ENCODE measurements around the gene SPACDR.

Gene SPACDR

GRCh38 chr7:100433592-100434296 lies 30.3 kb downstream of the SPACDR start:
- no peak for DNase-seq

DNA sequence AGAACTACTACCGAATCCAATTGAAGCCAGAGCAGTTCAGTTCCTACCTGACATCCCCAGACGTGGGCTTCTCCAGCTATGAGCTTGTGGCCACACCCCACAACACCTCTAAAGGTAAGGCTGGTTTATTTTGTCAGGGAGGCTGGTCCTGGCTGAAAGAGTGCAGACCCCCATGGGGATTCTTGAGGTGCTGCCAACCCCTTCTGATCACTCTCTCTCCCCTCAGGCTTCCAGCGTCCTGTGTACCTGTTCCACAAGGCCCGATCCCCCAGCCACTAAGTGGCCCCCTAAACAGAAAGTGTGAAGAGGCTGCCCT lies 30.8 kb downstream of the SPACDR start:
- no peak for DNase-seq

- DNase-seq: no peak
These were observed 31.3 kb downstream of the SPACDR start for GRCh38 chr7:100432621-100433275.

DNA sequence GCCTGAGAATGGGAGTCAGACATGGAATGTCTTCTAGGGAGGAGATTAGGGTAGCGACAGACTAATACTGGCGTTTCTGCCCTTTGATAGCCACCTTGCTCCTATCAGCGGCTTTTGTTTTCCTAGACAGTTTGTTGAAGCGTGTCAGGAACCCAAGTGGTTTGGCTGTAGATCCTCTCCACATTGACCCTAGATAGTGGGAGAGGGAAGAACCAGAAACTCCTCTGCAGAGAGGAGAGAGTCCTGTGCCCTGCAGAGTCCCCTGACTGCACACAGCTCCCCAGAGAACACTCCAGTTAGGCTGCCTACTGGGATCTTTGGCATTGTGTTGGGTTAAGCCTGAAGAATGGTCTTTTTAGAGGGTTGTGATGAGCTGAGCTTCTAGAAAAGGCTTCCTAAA lies 32.0 kb downstream of the SPACDR start:
- no peak for DNase-seq

DNA sequence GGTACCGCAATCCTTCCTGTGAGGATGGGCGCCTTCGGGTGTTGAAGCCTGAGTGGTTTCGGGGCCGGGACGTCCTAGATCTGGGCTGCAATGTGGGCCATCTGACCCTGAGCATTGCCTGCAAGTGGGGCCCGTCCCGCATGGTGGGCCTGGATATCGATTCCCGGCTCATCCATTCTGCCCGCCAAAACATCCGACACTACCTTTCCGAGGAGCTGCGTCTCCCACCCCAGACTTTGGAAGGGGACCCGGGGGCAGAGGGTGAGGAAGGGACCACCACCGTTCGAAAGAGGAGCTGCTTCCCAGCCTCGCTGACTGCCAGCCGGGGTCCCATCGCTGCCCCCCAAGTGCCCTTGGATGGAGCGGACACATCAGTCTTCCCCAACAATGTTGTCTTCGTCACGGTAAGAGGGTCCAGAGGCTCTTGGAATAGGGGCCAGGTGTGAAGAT lies 32.7 kb downstream of the SPACDR start:
- DNase-seq: no peak

GRCh38 chr7:100430493-100431285 lies 33.4 kb downstream of the SPACDR start:
- DNase-seq: no peak

DNA sequence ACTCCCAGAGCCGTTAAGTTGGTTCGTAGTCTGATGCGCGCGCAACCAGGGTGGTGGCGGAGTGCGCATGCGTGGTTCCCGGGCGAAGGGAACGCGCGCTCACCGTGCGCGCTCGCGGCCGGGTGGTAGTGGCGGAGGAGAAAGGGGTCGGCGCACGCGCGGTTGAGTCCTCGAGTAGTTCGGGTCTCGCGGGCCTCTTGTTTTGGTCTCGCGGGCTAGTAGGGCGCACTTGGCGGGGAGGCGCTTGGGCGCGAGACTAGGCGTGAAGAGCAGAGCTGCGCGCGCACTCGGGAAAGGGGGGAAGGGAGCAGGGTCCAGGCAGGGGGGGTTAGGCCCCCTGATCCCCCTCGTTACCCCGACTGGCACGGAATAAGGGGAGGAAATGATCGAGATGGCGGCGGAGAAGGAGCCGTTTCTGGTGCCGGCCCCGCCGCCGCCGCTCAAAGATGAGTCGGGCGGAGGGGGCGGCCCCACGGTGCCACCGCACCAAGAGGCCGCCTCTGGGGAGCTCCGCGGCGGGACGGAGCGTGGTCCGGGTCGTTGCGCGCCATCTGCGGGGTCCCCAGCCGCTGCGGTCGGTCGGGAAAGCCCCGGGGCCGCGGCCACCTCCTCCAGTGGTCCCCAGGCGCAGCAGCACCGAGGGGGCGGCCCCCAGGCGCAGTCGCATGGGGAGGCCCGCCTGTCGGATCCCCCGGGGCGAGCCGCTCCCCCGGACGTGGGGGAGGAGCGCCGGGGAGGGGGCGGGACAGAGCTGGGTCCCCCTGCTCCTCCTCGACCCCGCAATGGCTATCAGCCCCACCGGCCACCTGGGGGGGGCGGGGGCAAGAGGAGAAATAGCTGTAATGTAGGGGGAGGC lies 34.2 kb downstream of the SPACDR start, which contains the start of gene MEPCE:
MEPCE (plus strand) TSS at position 195 of the 856 bp plus-strand sequence; CDS start at position 383, 188 bp downstream.
- DNase-seq: peak; percentile 95

GRCh38 chr7:100428967-100429636 lies 35.0 kb downstream of the SPACDR start:
- DNase-seq: peak; percentile 100

DNA sequence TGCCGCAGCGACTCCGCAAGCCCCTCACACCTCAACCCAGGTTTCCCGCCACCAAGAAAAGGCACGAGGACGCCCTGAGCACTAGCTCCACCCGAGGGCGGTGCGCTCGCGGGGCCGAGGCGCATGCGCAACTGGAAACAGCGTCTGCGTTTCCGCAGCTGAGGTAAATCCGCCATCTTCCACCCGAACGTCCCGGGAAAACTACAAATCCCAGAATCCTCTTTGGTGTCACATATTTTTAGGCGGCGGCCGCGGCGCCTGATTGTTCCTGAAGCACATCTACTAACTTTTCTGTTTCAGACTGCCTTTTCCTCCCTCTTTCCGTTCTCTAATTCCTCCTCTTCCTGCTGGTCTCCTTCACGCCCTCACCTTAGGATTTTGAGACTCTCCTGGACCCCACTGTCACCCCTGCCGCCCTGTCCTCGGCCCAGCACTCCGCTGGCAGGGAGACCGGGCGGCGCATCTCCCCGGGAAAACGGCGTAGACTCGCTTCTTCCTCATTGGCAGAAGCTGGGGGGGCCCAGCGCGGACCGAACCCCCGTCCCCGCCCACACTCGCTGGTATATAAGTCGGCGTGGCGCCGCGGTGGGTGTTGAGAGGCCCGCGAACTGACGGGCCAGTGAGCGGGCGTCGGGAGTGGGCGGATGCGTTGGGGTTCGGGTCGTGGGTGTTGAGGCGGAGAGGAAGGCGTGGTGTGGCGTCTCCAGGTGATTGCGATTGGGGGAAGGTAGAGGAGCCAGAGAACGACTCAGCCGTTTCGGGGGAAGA lies 35.7 kb downstream of the SPACDR start, which contains the start of gene ZCWPW1:
ZCWPW1 (minus strand) TSS at position 505 of the 768 bp plus-strand sequence. CDS start 8,054 bp downstream, outside the sequence.
- DNase-seq: peak; percentile 94

- no peak for DNase-seq
These were observed 36.3 kb downstream of the SPACDR start for GRCh38 chr7:100427762-100428198.

- no peak for DNase-seq
These were observed 37.5 kb downstream of the SPACDR start for GRCh38 chr7:100426516-100426915.

DNA sequence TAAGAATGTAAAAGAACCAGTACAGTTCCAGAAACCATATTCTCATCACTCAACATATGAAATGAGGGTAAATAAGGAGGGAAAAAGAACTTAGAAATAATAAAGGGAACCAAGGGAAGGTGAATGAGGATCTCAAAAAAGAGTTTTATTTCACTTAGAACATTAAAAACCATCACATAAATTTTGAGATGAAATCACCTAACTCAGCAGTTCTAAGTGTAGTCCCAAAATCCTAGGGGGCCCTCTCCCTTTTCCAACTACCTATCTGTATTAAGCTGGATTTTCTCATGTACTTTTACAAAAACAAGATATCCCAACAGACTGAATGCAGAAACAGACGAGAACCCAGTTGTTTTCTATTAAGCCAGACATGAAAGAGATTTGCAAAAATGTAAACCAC lies 38.7 kb downstream of the SPACDR start:
- no peak for DNase-seq

- no peak for DNase-seq
These were observed 40.7 kb downstream of the SPACDR start for GRCh38 chr7:100423315-100423714.

DNA sequence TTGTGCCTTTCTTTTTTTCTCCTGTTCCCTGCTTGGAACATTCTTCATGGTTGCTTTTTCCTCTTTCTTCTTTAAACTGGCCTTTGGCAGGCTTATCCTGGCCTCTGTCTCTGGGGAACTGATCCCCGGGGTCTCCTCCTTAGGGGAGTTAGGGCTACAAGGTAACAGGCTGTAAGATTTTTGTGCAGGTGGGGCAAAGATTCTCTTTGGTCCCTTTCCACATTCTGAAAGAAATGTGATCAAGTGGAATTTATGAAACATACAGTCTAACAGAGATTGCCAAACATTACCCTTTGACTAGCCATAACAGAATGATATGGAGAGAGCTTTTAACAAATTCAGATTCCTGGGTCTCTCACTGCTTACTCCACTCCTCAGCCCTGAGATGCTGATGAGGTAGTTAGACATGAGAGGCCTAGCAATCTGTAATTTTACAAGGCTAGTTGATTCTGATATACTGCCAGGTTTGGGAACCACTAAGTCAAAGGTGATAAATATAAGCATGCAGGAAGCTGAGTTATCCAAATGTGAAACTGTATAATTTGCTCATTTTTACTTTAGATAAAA lies 44.3 kb downstream of the SPACDR start:
- no peak for DNase-seq

DNA sequence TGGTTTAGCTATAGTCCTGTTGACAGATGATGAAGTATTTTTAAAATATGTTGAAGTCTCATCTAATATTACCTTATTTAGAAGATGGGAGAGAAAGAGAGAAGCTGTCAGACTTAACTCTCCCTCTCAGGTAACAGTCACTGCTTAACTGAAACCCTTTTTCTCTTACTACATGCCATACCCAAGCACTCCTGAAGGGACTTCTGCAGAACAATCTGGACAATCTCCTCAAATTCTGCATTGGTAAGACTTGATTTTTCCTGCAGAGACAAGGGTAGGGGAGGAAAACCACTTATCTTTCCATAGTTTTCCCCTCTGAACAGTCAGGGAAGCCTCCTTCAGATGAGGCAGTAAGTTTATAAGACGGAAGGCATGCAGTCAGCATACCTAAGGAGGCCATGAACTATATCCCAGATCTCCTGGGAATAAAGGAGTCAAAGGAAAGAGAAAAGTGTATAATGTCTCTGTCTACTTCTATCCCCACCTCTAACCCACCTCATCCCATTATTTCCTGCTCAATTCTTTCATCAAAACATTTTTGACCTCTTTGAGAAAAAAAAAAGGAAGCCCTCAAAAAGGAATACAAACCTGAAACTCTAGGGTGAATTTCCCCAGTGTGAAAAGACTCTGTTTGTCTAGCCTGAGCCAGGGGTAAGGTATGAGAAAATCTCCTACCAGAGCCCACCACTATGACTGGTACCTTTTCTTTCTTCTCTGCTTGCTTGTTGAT lies 45.0 kb downstream of the SPACDR start:
- no peak for DNase-seq

GRCh38 chr7:100415448-100415847 lies 48.6 kb downstream of the SPACDR start:
- DNase-seq: no peak

GRCh38 chr7:100413889-100414288 lies 50.2 kb downstream of the SPACDR start:
- DNase-seq: no peak

- DNase-seq: no peak
These were observed 50.7 kb downstream of the SPACDR start for GRCh38 chr7:100413346-100413745.

DNA sequence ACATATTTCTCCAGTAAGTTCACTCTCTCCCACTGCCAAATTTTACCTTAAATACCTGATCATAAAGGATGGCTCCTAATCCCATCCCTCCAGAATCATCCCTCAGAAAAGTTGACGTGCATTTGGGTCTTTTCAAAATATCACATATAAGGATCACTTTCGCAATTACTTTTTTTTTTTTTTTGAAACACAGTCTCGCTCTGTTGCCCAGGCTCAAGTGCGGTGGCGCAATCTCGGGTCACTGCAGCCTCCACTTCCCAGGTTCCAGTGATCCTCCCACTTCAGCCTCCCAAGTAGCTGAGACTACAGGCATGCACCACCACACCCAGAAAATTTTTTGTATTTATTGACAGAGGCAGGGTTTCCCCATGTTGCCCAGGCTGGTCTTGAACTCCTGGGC lies 53.0 kb downstream of the SPACDR start:
- DNase-seq: no peak
